H4 (cell line): ENCODE data around the gene UBB. TPM values are rescaled to one million over a fixed set of nuclear protein-coding genes. Genes with fewer than 3 reads are reported as not detected.

ENCODE experiments used
- DNase-seq: peaks from one replicate; pipeline ENCODE4 v3.0.0-alpha.2; 2015; ENCODE audit warnings: low spot score
- total RNA-seq: library from RNA; depleted of rRNA; stranded (reverse); fragments of >200 nt; shearing (Covaris generic); gene quantifications from 2 replicates; pipeline ENCODE4 v1.2.3, GENCODE V29; 2014; rRNA removed

The UBB gene
- total RNA-seq = 1,938 and 1,951 TPM in 2 replicates

- DNase-seq = peak; percentile 97
Observed at GRCh38 chr17:16380640-16381495, at the start of gene UBB. UBB (plus strand) TSS chr17:16381091; CDS start chr17:16381908, 817 bp downstream.

- DNase-seq = no peak
Observed at GRCh38 chr17:16338391-16338790, 42.5 kb upstream of the UBB start.

GRCh38 chr17:16339402-16339801 is 41.5 kb upstream of the UBB start:
- no peak for DNase-seq

GRCh38 chr17:16339959-16340358 is 40.9 kb upstream of the UBB start:
- no peak for DNase-seq

- DNase-seq = no peak
Observed at GRCh38 chr17:16342979-16343378, 37.9 kb upstream of the UBB start.

- DNase-seq = no peak
Observed at GRCh38 chr17:16343569-16343968, 37.3 kb upstream of the UBB start.

GRCh38 chr17:16345565-16345964 is 35.3 kb upstream of the UBB start:
- no peak for DNase-seq

- DNase-seq = no peak
Observed at GRCh38 chr17:16346721-16347271, 34.1 kb upstream of the UBB start.

- DNase-seq = no peak
Observed at GRCh38 chr17:16348586-16348985, 32.3 kb upstream of the UBB start.

GRCh38 chr17:16349431-16349830 is 31.5 kb upstream of the UBB start:
- no peak for DNase-seq

- DNase-seq = no peak
Observed at GRCh38 chr17:16351831-16352230, 29.1 kb upstream of the UBB start.

- DNase-seq = no peak
Observed at GRCh38 chr17:16352303-16352666, 28.6 kb upstream of the UBB start.

GRCh38 chr17:16352667-16353316 is 28.1 kb upstream of the UBB start:
- no peak for DNase-seq

GRCh38 chr17:16353317-16354174 is 27.3 kb upstream of the UBB start, which contains the start of gene CENPV:
CENPV (minus strand) TSS chr17:16353469; CDS start chr17:16353436, 33 bp downstream.
- DNase-seq = no peak

GRCh38 chr17:16354585-16354984 is 26.3 kb upstream of the UBB start:
- no peak for DNase-seq

- no peak for DNase-seq
Observed at GRCh38 chr17:16358394-16358793, 22.5 kb upstream of the UBB start.

- DNase-seq = no peak
Observed at GRCh38 chr17:16361874-16362273, 19.0 kb upstream of the UBB start.

GRCh38 chr17:16363749-16364536 is 16.9 kb upstream of the UBB start:
- DNase-seq = peak; percentile 60

GRCh38 chr17:16364625-16365024 is 16.3 kb upstream of the UBB start:
- DNase-seq = no peak

- DNase-seq = no peak
Observed at GRCh38 chr17:16371742-16372141, 9.1 kb upstream of the UBB start.
